ENCODE data around the gene ZNF121.

DNA sequence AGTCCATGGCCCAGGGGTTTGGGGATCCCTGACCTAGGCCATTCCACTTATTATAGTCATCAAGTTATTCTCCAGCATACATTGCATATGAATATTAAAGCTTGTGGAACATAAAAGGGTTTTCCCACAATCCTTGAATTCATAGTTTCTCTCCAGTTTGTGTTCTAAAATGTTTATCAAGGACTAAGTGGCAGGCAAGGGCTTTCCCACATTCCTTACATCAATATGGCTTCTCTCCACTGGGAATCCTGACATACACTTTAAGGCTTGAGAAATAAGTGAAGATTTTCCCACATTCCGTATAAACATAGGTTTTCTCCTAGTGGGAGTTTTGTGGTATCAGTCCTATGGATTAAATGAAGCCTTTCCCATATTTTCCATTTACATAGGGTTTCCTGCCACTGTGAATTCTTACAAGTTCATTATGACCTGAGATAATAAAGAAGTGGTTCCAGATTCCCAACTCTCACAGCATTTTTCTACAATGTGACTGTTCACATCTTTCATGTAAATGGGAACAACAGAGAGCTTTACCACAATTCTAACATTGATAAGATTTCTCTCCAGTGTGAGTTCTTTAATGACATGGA is 60.3 kb downstream of the ZNF121 start:
- no peak for TF ChIP-seq CEBPB (IDR thresholded peaks at IDR 0.05)
- TF ChIP-seq NFIC (IDR thresholded peaks at IDR 0.05), result no peak
- TF ChIP-seq, protein P1, sequence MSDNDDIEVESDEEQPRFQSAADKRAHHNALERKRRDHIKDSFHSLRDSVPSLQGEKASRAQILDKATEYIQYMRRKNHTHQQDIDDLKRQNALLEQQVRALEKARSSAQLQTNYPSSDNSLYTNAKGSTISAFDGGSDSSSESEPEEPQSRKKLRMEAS (IDR thresholded peaks at IDR 0.05), result no peak
- TF ChIP-seq TAF1 (IDR thresholded peaks at IDR 0.05; ENCODE audit: low read depth), result no peak
- TF ChIP-seq EGR1 (IDR thresholded peaks at IDR 0.05), result no peak
- 0 out of 2 replicates have a peak, but pooled peaks have one; percentile 23 for TF ChIP-seq TCF12 (IDR thresholded peaks at IDR 0.05; ENCODE audit: low read depth)
- no peak for TF ChIP-seq RAD21 (IDR thresholded peaks at IDR 0.05; ENCODE audit: low read depth)
- no peak for TF ChIP-seq FOXM1 (IDR thresholded peaks at IDR 0.05; ENCODE audit: borderline replicate concordance, low read depth)
- no peak for TF ChIP-seq EP300 (IDR thresholded peaks at IDR 0.05; ENCODE audit: borderline replicate concordance)
- TF ChIP-seq CREB1 (IDR thresholded peaks at IDR 0.05; ENCODE audit: low read depth), result no peak
- no peak for TF ChIP-seq YY1 (IDR thresholded peaks at IDR 0.05; ENCODE audit: low read depth)
- 0 out of 2 replicates have a peak, but pooled peaks have one; percentile 12 for TF ChIP-seq TEAD4 (IDR thresholded peaks at IDR 0.05)
- TF ChIP-seq, protein P2, sequence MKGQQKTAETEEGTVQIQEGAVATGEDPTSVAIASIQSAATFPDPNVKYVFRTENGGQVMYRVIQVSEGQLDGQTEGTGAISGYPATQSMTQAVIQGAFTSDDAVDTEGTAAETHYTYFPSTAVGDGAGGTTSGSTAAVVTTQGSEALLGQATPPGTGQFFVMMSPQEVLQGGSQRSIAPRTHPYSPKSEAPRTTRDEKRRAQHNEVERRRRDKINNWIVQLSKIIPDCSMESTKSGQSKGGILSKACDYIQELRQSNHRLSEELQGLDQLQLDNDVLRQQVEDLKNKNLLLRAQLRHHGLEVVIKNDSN (IDR thresholded peaks at IDR 0.05), result no peak
- TF ChIP-seq, protein P3, sequence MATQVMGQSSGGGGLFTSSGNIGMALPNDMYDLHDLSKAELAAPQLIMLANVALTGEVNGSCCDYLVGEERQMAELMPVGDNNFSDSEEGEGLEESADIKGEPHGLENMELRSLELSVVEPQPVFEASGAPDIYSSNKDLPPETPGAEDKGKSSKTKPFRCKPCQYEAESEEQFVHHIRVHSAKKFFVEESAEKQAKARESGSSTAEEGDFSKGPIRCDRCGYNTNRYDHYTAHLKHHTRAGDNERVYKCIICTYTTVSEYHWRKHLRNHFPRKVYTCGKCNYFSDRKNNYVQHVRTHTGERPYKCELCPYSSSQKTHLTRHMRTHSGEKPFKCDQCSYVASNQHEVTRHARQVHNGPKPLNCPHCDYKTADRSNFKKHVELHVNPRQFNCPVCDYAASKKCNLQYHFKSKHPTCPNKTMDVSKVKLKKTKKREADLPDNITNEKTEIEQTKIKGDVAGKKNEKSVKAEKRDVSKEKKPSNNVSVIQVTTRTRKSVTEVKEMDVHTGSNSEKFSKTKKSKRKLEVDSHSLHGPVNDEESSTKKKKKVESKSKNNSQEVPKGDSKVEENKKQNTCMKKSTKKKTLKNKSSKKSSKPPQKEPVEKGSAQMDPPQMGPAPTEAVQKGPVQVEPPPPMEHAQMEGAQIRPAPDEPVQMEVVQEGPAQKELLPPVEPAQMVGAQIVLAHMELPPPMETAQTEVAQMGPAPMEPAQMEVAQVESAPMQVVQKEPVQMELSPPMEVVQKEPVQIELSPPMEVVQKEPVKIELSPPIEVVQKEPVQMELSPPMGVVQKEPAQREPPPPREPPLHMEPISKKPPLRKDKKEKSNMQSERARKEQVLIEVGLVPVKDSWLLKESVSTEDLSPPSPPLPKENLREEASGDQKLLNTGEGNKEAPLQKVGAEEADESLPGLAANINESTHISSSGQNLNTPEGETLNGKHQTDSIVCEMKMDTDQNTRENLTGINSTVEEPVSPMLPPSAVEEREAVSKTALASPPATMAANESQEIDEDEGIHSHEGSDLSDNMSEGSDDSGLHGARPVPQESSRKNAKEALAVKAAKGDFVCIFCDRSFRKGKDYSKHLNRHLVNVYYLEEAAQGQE (IDR thresholded peaks at IDR 0.05; ENCODE audit: low read depth), result no peak

All from Ishikawa (cell line).